NCI-H446 (cell line): ENCODE results near the gene NDUFA13.

Experiments
- DNase-seq, 2 experiments: peaks; one replicate each; lab custom pipeline; 2025; lab: John Stamatoyannopoulos, UW

NDUFA13 gene

GRCh38 chr19:19488875-19489690 is 26.9 kb upstream of the NDUFA13 start:
- peak in 1 of 2 experiments; percentile 18 for DNase-seq

GRCh38 chr19:19489804-19490204 is 26.2 kb upstream of the NDUFA13 start:
- DNase-seq: no peak

GRCh38 chr19:19490214-19490968 is 25.6 kb upstream of the NDUFA13 start:
- DNase-seq: peak; percentile 69 to 85

- DNase-seq: no peak
Observed at GRCh38 chr19:19491321-19492025, 24.6 kb upstream of the NDUFA13 start.

GRCh38 chr19:19492026-19492610 is 23.9 kb upstream of the NDUFA13 start:
- no peak for DNase-seq

- DNase-seq: no peak
Observed at GRCh38 chr19:19493841-19494546, 22.0 kb upstream of the NDUFA13 start.

- DNase-seq: no peak
Observed at GRCh38 chr19:19495614-19496603, 20.1 kb upstream of the NDUFA13 start.

- DNase-seq: no peak
Observed at GRCh38 chr19:19498255-19498991, 17.6 kb upstream of the NDUFA13 start.

GRCh38 chr19:19499272-19499995 is 16.6 kb upstream of the NDUFA13 start:
- DNase-seq: no peak

GRCh38 chr19:19500975-19501644 is 14.9 kb upstream of the NDUFA13 start:
- no peak for DNase-seq

GRCh38 chr19:19501798-19502197 is 14.2 kb upstream of the NDUFA13 start:
- DNase-seq: no peak

- DNase-seq: no peak
Observed at GRCh38 chr19:19502281-19502680, 13.7 kb upstream of the NDUFA13 start.

- no peak for DNase-seq
Observed at GRCh38 chr19:19502808-19503602, 13.0 kb upstream of the NDUFA13 start.

GRCh38 chr19:19504754-19505668 is 11.0 kb upstream of the NDUFA13 start:
- DNase-seq: no peak

- no peak for DNase-seq
Observed at GRCh38 chr19:19505669-19506326, 10.2 kb upstream of the NDUFA13 start.

- DNase-seq: no peak
Observed at GRCh38 chr19:19506592-19506991, 9.4 kb upstream of the NDUFA13 start.
